Gastroesophageal sphincter (tissue), 4 donors: Measurements from ENCODE around the gene LPP. TPM values are rescaled to one million over a fixed set of nuclear protein-coding genes. Genes with fewer than 3 reads are reported as not detected.
A peak's percentile ranks its signal among the peaks of the same experiment; 100 is the strongest.
"Not testable (repeated sequence)": the region's sequence is repeated elsewhere in the genome, so short reads cannot be mapped to it uniquely, and the experiment has no call there.

ENCODE experiments used
- ATAC-seq: fragments of 150-250 bp; one replicate; pipeline ENCODE4 v1.9.1; 2016; ENCODE audit warnings: mild to moderate bottlenecking, moderate library complexity
- H3K27ac ChIP-seq, 4 donors: fragments of 200-600 bp; sonication (generic) in 3 of 4; 1 replicate in 3 of 4; 2 replicates in 1 of 4; pipeline ENCODE4 v1.5.1; 2016 to 2019
- H3K27me3 ChIP-seq: fragments of 200-600 bp; sonication (generic); one replicate; pipeline ENCODE4 v1.5.1; 2019
- H3K36me3 ChIP-seq, 2 donors: fragments of 200-600 bp; sonication (generic); one replicate each; pipeline ENCODE4 v1.5.1; 2019; ENCODE audit warnings: control low read depth in 1 of 2
- H3K4me1 ChIP-seq, 3 donors: fragments of 200-600 bp; sonication (generic); 1 replicate in 2 of 3; 2 replicates in 1 of 3; pipeline ENCODE4 v1.5.1; 2016 to 2019; ENCODE audit warnings: control low read depth in 2 of 3
- H3K4me3 ChIP-seq, 2 donors: fragments of 200-600 bp; sonication (generic); one replicate each; pipeline ENCODE4 v1.5.1; 2019; ENCODE audit warnings: mild to moderate bottlenecking in 1 of 2, moderate library complexity in 1 of 2
- H3K9me3 ChIP-seq, 3 donors: fragments of 200-600 bp; sonication (generic); one replicate each; pipeline ENCODE4 v1.5.1; 2017 to 2019; ENCODE audit warnings: control low read depth in 2 of 3
- EP300 ChIP-seq: sonication (generic); formaldehyde crosslinking; IDR thresholded peaks from one replicate; pipeline ENCODE4 v1.6.1; 2017; ENCODE audit warnings: antibody characterized with exemption, mild to moderate bottlenecking
- POLR2A ChIP-seq, 2 donors: fragments of 450-650 bp; IDR thresholded peaks; one replicate each; pipeline ENCODE4 v1.6.1; 2017; ENCODE audit warnings: antibody characterized with exemption in 2 of 2, mild to moderate bottlenecking in 2 of 2, moderate library complexity in 1 of 2
- POLR2AphosphoS5 ChIP-seq: sonication (generic); formaldehyde crosslinking; IDR thresholded peaks from one replicate; pipeline ENCODE4 v1.6.1; 2017; ENCODE audit warnings: antibody characterized with exemption
- WGBS, 2 donors: methylation state at CpG; one replicate each; pipeline ENCODE4 v1.1.5; 2018; ENCODE audit warnings: low coverage in 1 of 2; 5-methylcytosine and 5-hydroxymethylcytosine counted together
- total RNA-seq, 4 donors: library from RNA; depleted of rRNA; stranded (reverse); fragments of >200 nt; gene quantifications; one replicate each; pipeline ENCODE4 v1.1.0, GENCODE V29; 2016
- TF ChIP-seq, protein P1 (sequence below), 4 experiments: fragments of 200-600 bp in 2 of 4; fragments of 450-650 bp in 2 of 4; sonication (generic) in 1 of 4; IDR thresholded peaks; one replicate each; pipeline ENCODE4 v1.5.1; 2017 to 2019; ENCODE audit warnings: antibody characterized with exemption in 4 of 4, mild to moderate bottlenecking in 2 of 4, moderate library complexity in 2 of 4

Gene LPP
- total RNA-seq, 4 donors from 2014 or later = 1,243 to 2,297 (median 2,164) TPM

DNA sequence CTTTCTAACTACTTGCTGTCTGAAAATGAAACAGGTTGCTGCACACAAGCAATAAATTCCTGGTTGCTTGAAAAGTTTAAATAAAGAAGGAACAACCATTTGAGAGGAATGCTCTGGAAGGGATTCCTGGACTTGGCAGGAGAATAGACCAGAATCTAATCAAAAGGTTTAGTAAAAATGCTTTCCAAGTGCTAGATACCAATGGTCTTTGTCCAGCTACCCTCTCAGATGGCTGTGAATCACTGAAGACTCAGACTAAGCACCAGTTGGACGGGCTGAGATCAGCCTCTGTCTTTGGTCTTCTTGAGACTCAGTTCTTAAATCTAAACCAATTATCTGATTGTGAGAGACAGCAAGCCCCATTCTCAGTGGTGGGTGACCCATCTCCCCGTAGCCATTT is 27.7 kb upstream of the LPP start:
- ATAC-seq = no peak
- whole genome bisulfite sequencing, 2 donors = 37 to 73% methylated on average over 2 of the region's 2 CpGs
- TF ChIP-seq EP300 (no peak), POLR2AphosphoS5 (no peak)

DNA sequence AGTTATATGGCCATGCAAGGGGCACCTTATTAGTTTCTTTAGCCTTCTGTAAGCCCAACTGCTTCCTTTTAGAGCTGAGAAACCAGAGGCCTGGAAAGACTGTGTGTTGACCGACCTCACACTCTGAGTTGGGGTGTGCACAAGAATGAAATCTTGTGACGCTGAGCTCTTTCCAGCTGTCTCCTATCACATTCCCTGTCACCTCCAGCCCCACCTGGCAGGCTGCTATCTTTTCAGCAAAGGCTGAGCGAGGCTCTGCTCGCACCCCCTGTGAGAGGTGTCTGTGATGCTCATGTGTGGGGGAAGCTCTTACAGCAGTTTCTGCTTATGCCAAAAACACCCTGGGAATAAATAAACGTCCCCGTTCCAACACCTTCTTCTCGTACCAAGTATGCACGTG is 27.0 kb upstream of the LPP start:
- Histone ChIP-seq H3K9me3 (no peaks in the 10 kb centered on the region), H3K27ac (peak overlapping the region; percentile 64 to 80 (median 75)), H3K27me3 (no peaks in the 10 kb centered on the region), H3K4me1 (peaks cover 0 to 47% (median 6%) of the 10 kb centered on the region in 3 donors), H3K4me3 (no peak overlapping the region), H3K36me3 (no peaks in the 10 kb centered on the region)
- peak; percentile 56 for ATAC-seq
- TF ChIP-seq POLR2A (IDR thresholded peaks at IDR 0.05) (no peak), EP300 (no peak), POLR2AphosphoS5 (no peak)
- TF ChIP-seq, protein P1, sequence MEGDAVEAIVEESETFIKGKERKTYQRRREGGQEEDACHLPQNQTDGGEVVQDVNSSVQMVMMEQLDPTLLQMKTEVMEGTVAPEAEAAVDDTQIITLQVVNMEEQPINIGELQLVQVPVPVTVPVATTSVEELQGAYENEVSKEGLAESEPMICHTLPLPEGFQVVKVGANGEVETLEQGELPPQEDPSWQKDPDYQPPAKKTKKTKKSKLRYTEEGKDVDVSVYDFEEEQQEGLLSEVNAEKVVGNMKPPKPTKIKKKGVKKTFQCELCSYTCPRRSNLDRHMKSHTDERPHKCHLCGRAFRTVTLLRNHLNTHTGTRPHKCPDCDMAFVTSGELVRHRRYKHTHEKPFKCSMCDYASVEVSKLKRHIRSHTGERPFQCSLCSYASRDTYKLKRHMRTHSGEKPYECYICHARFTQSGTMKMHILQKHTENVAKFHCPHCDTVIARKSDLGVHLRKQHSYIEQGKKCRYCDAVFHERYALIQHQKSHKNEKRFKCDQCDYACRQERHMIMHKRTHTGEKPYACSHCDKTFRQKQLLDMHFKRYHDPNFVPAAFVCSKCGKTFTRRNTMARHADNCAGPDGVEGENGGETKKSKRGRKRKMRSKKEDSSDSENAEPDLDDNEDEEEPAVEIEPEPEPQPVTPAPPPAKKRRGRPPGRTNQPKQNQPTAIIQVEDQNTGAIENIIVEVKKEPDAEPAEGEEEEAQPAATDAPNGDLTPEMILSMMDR (IDR thresholded peaks at IDR 0.05) = no peak
- 11 to 19% methylated on average over 5 to 6 of the region's 8 CpGs for WGBS, 2 donors

More for the DNA sequence above, 27.7 kb upstream of the LPP start:
- Histone ChIP-seq H3K9me3 (no peaks in the 10 kb centered on the region), H3K36me3 (no peaks in the 10 kb centered on the region), H3K4me3 (no peak overlapping the region), H3K27me3 (no peaks in the 10 kb centered on the region), H3K4me1 (peaks cover 0 to 48% (median 6%) of the 10 kb centered on the region in 3 donors), H3K27ac (peak overlapping the region; percentile 64 to 80 (median 75))

DNA sequence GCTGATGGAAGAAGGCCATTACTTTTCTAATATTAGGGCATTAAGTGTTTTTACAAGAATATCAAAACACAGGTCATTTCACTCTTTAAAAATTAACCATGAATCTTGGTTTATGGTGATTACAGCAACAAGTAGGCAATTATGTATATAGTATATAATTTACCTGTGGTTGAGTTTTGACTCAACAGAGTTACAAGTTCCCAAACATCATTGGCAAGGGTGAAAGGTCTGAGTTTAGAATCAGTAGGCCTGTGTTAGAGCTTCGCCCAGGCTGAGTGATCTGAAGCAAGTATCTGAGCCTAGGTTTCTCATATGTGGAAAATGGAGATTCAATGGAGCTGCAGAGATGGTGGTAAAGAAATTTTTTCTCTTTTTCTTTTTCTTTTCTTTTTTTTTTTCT is 25.1 kb upstream of the LPP start:
- Histone ChIP-seq H3K4me3 (no peak overlapping the region), H3K36me3 (no peaks in the 10 kb centered on the region), H3K4me1 (peaks cover 0 to 42% (median 6%) of the 10 kb centered on the region in 3 donors), H3K27me3 (no peaks in the 10 kb centered on the region), H3K9me3 (no peaks in the 10 kb centered on the region), H3K27ac (no peak overlapping the region)
- TF ChIP-seq POLR2AphosphoS5 (no peak), POLR2A (IDR thresholded peaks at IDR 0.05) (no peak), EP300 (no peak)
- TF ChIP-seq, protein P1 (IDR thresholded peaks at IDR 0.05) = no peak
- WGBS, 2 donors = 53 to 80% methylated on average over 1 of the region's 1 CpG
- ATAC-seq = no peak

DNA sequence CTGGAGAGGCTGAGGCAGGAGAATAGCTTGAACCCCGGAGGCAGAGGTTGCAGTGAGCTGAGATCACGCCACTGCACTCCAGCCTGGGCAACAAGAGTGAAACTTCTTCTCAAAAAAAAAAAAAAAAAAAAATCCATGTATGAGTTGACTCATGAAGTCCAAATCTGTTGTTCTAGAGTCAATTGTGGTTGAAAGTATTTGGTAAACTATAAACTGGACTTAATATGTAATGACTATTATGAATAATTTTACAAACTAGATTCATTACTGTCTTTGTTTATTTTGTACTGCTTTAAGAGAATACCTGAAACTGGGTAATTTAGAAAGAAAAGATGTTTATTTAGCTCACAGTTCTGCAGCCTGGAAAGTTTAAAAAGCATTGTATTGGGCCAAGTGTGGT is 22.9 kb upstream of the LPP start:
- not testable (repeated sequence) for H3K27me3 ChIP-seq, H3K4me3 ChIP-seq, H3K36me3 ChIP-seq, H3K27ac ChIP-seq, ATAC-seq, H3K9me3 ChIP-seq
- peaks cover 0 to 22% (median 6%) of the 10 kb centered on the region in 3 donors for H3K4me1 ChIP-seq
- 100% methylated on average over 1 to 2 of the region's 2 CpGs for whole genome bisulfite sequencing, 2 donors

DNA sequence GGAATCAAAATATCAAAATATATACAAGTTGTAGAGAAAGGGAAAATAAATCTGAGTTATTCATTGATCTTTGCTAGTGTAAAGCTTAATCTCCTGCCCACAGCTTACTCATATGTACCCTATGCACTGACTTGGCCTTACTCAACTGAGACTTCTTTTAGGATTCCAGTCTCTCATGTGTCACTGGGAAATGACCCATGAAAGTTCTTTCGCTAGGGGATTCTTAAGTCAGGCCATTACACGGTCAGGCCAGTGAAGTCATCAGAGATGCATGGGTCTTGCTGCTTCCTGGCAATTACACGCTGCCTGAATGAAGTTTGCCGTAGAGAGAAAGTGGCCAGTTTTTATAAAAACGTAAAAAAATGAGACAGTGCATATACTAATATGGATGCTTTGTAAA is 20.7 kb upstream of the LPP start:
- H3K27me3 ChIP-seq = no peaks in the 10 kb centered on the region
- peaks cover 0 to under 1% (median 0%) of the 10 kb centered on the region in 3 donors for H3K4me1 ChIP-seq
- no peak overlapping the region for H3K4me3 ChIP-seq
- TF ChIP-seq POLR2AphosphoS5 (no peak), POLR2A (IDR thresholded peaks at IDR 0.05) (no peak), EP300 (no peak)
- TF ChIP-seq, protein P1 (IDR thresholded peaks at IDR 0.05) = no peak
- no peak overlapping the region for H3K27ac ChIP-seq
- no peaks in the 10 kb centered on the region for H3K9me3 ChIP-seq
- no peak for ATAC-seq
- H3K36me3 ChIP-seq = no peaks in the 10 kb centered on the region
- WGBS, 2 donors = 92% methylated on average over 5 of the region's 5 CpGs

DNA sequence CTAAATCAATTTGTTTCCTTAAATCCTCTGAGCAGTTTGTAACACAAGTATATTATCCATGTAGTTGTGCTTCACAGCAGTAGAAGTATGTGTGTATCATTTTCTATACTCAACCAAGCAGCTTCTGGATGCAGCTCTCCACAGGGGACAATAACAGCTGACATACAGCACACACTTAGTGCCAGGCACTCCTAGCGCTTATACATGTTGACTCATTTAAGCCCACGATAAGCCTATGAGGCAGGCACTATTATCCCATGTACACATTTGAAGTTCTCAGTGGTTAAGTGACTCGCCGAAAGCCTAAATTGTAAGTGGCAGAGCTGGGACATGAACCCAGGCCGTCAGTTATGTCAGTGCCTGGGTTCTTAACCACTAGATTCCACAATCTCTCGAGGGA is 20.3 kb upstream of the LPP start:
- ATAC-seq = no peak
- Histone ChIP-seq H3K27ac (no peak overlapping the region), H3K4me3 (no peak overlapping the region), H3K4me1 (no peaks in the 10 kb centered on the region), H3K36me3 (no peaks in the 10 kb centered on the region), H3K9me3 (no peaks in the 10 kb centered on the region), H3K27me3 (no peaks in the 10 kb centered on the region)
- TF ChIP-seq EP300 (no peak), POLR2A (IDR thresholded peaks at IDR 0.05) (no peak), POLR2AphosphoS5 (no peak)
- TF ChIP-seq, protein P1 (IDR thresholded peaks at IDR 0.05) = no peak
- 92% methylated on average over 6 of the region's 6 CpGs; no CpG with 5 or more reads in 1 of the 2 donors for WGBS, 2 donors
